Liver (tissue), 9 donors: ENCODE results near the gene SNX18. TPM values are rescaled to one million over a fixed set of nuclear protein-coding genes. Genes with fewer than 3 reads are reported as not detected.

ENCODE experiments used
- DNase-seq: peaks from one replicate; pipeline ENCODE4 v3.0.0-alpha.2; 2017; ENCODE audit warnings: low spot score
- H3K27ac ChIP-seq, 2 donors: one replicate each; pipeline ENCODE4 v1.7.0; 2013; ENCODE audit warnings: inconsistent platforms in 2 of 2, low read length in 2 of 2, control low read depth in 1 of 2, low read depth in 1 of 2, mild to moderate bottlenecking in 1 of 2
- H3K27me3 ChIP-seq, 4 donors: one replicate each; pipeline versions ENCODE4 v1.6.1 to v1.7.0; 2013; ENCODE audit warnings: low read length in 3 of 4, inconsistent platforms in 1 of 4, mild to moderate bottlenecking in 1 of 4, moderate library complexity in 1 of 4; ENCODE audit not compliant: control insufficient read depth in 4 of 4, insufficient read depth in 4 of 4
- H3K36me3 ChIP-seq, 4 donors: one replicate each; pipeline versions ENCODE4 v1.6.1 to v1.7.0; 2013; ENCODE audit warnings: low read length in 3 of 4, mild to moderate bottlenecking in 3 of 4, low read depth in 1 of 4, moderate library complexity in 1 of 4; ENCODE audit not compliant: control insufficient read depth in 4 of 4, insufficient read depth in 3 of 4
- H3K4me1 ChIP-seq, 4 donors: one replicate each; pipeline versions ENCODE4 v1.6.1 to v1.7.0; 2013; ENCODE audit warnings: low read length in 3 of 4, mild to moderate bottlenecking in 3 of 4, moderate library complexity in 1 of 4; ENCODE audit not compliant: control insufficient read depth in 4 of 4, insufficient read depth in 4 of 4
- H3K4me3 ChIP-seq, 3 donors: one replicate each; pipeline versions ENCODE4 v1.6.1 to v1.7.0; 2013; ENCODE audit warnings: low read length in 3 of 3, control low read depth in 1 of 3, low read depth in 1 of 3, mild to moderate bottlenecking in 1 of 3
- H3K9ac ChIP-seq, 2 donors: one replicate each; pipeline ENCODE4 v1.7.0; 2013; ENCODE audit warnings: low read length in 2 of 2, mild to moderate bottlenecking in 2 of 2, moderate library complexity in 2 of 2, control low read depth in 1 of 2, low read depth in 1 of 2
- H3K9me3 ChIP-seq, 4 donors: one replicate each; pipeline versions ENCODE4 v1.6.1 to v1.7.0; 2013; ENCODE audit warnings: low read length in 3 of 4; ENCODE audit not compliant: control insufficient read depth in 4 of 4
- ATF3 ChIP-seq: IDR thresholded peaks from 2 replicates; pipeline ENCODE4 v1.6.1; 2016; ENCODE audit warnings: antibody characterized with exemption
- EGR1 ChIP-seq, 2 donors: IDR thresholded peaks; 2 replicates each; pipeline ENCODE4 v1.6.1; 2016 to 2018; ENCODE audit warnings: antibody characterized with exemption in 2 of 2, low read depth in 2 of 2
- FOXA1 ChIP-seq: IDR thresholded peaks from 2 replicates; pipeline ENCODE4 v1.6.1; 2016; ENCODE audit warnings: antibody characterized with exemption
- FOXA2 ChIP-seq: IDR thresholded peaks from 2 replicates; pipeline ENCODE4 v1.6.1; 2016; ENCODE audit warnings: antibody characterized with exemption
- GABPA ChIP-seq, 2 donors: IDR thresholded peaks in 1 of 2; conservative IDR thresholded peaks in 1 of 2; 2 replicates each; pipeline ENCODE4 v1.6.1; 2016; ENCODE audit warnings: antibody characterized with exemption in 2 of 2, mild to moderate bottlenecking in 1 of 2, moderate library complexity in 1 of 2
- HNF4A ChIP-seq, 2 donors: conservative IDR thresholded peaks; 2 replicates each; pipeline ENCODE4 v1.6.1; 2016; ENCODE audit warnings: antibody characterized with exemption in 2 of 2, mild to moderate bottlenecking in 2 of 2
- HNF4G ChIP-seq: IDR thresholded peaks from 2 replicates; pipeline ENCODE4 v1.6.1; 2016; ENCODE audit warnings: antibody characterized with exemption
- JUND ChIP-seq, 2 donors: IDR thresholded peaks; 2 replicates each; pipeline ENCODE4 v1.6.1; 2016; ENCODE audit warnings: antibody characterized with exemption in 2 of 2
- MAX ChIP-seq: IDR thresholded peaks from 2 replicates; pipeline ENCODE4 v1.6.1; 2016; ENCODE audit warnings: antibody characterized with exemption
- NR2F2 ChIP-seq: IDR thresholded peaks from 2 replicates; pipeline ENCODE4 v1.6.1; 2016; ENCODE audit warnings: antibody characterized with exemption
- RAD21 ChIP-seq, 2 donors: IDR thresholded peaks; 2 replicates each; pipeline ENCODE4 v1.6.1; 2016; ENCODE audit warnings: antibody characterized with exemption in 2 of 2, mild to moderate bottlenecking in 2 of 2
- REST ChIP-seq: IDR thresholded peaks from 2 replicates; pipeline ENCODE4 v1.6.1; 2016; ENCODE audit warnings: antibody characterized with exemption, mild to moderate bottlenecking
- RXRA ChIP-seq, 2 donors: IDR thresholded peaks; 2 replicates each; pipeline ENCODE4 v1.6.1; 2017 to 2018; ENCODE audit warnings: antibody characterized with exemption in 2 of 2, mild to moderate bottlenecking in 1 of 2
- SP1 ChIP-seq: IDR thresholded peaks from 2 replicates; pipeline ENCODE4 v1.6.1; 2018; ENCODE audit warnings: antibody characterized with exemption, mild to moderate bottlenecking
- TAF1 ChIP-seq: conservative IDR thresholded peaks from 2 replicates; pipeline ENCODE4 v1.6.1; 2016; ENCODE audit warnings: antibody characterized with exemption, mild to moderate bottlenecking
- YY1 ChIP-seq: IDR thresholded peaks from 2 replicates; pipeline ENCODE4 v1.6.1; 2016; ENCODE audit warnings: antibody characterized with exemption, mild to moderate bottlenecking
- WGBS: extraction: QIAGEN DNeasy Blood & Tissue Kit; methylation state at CpG from one replicate; pipeline ENCODE4 v1.1.7; 2013; 5-methylcytosine and 5-hydroxymethylcytosine counted together
- polyA plus RNA-seq, 2 donors: library from polyadenylated mRNA; stranded (reverse) in 1 of 2; unstranded in 1 of 2; fragments of 200-250 nt in 1 of 2; fragments of >200 nt in 1 of 2; fragmentation: Nextera tagmentation in 1 of 2; extraction: Ambion mirVana in 1 of 2; gene quantifications; one replicate each; pipeline versions ENCODE4 v1.2.1 to v1.2.3, GENCODE V29; 2013 to 2015
- total RNA-seq, 2 donors: library from RNA; depleted of rRNA; stranded (reverse); fragments of >200 nt; gene quantifications; one replicate each; pipeline ENCODE4 v1.2.3, GENCODE V29; 2014
- TF ChIP-seq, protein P1 (sequence below): IDR thresholded peaks from 2 replicates; pipeline ENCODE4 v1.6.1; 2016; ENCODE audit warnings: antibody characterized with exemption
- TF ChIP-seq, protein P2 (sequence below): fragments of 150-350 bp; IDR thresholded peaks from 2 replicates; pipeline ENCODE4 v1.5.1; 2017; ENCODE audit warnings: improper control_type of control experiment, low read depth, low read length; ENCODE audit not compliant: missing input control
- donor health status: healthy.
- donor health status: healthy.
- donor health status: healthy.
- donor health status: healthy.
- donor health status: healthy.

The SNX18 gene
- total and polyA plus RNA-seq, 4 donors: 4.9 to 32.5 (median 12.6) TPM

- 85% methylated on average over 5 of the region's 5 CpGs for WGBS
- Histone ChIP-seq H3K4me3 (no peak overlapping the region), H3K27me3 (no peaks in the 10 kb centered on the region), H3K9ac (no peak overlapping the region), H3K9me3 (no peaks in the 10 kb centered on the region), H3K36me3 (no peaks in the 10 kb centered on the region), H3K4me1 (peaks cover 3 to 12% (median 10%) of the 10 kb centered on the region in 4 donors), H3K27ac (no peak overlapping the region)
- no peak for TF ChIP-seq JUND (IDR thresholded peaks at IDR 0.05)
- TF ChIP-seq FOXA2: no peak
- TF ChIP-seq RAD21 (IDR thresholded peaks at IDR 0.05): no peak
- no peak for TF ChIP-seq TAF1
- no peak for TF ChIP-seq RXRA (IDR thresholded peaks at IDR 0.05)
- no peak for TF ChIP-seq YY1
- TF ChIP-seq GABPA (IDR thresholded peaks at IDR 0.05 in 1 of 2, conservative IDR thresholded peaks at IDR 0.05 in 1 of 2): no peak
- no peak for TF ChIP-seq HNF4G
- no peak for TF ChIP-seq ATF3
- no peak for TF ChIP-seq SP1
- TF ChIP-seq, protein P1, sequence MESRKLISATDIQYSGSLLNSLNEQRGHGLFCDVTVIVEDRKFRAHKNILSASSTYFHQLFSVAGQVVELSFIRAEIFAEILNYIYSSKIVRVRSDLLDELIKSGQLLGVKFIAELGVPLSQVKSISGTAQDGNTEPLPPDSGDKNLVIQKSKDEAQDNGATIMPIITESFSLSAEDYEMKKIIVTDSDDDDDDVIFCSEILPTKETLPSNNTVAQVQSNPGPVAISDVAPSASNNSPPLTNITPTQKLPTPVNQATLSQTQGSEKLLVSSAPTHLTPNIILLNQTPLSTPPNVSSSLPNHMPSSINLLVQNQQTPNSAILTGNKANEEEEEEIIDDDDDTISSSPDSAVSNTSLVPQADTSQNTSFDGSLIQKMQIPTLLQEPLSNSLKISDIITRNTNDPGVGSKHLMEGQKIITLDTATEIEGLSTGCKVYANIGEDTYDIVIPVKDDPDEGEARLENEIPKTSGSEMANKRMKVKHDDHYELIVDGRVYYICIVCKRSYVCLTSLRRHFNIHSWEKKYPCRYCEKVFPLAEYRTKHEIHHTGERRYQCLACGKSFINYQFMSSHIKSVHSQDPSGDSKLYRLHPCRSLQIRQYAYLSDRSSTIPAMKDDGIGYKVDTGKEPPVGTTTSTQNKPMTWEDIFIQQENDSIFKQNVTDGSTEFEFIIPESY: no peak
- TF ChIP-seq NR2F2: no peak
- TF ChIP-seq HNF4A (conservative IDR thresholded peaks at IDR 0.05): no peak
- TF ChIP-seq REST: no peak
- TF ChIP-seq, protein P2, sequence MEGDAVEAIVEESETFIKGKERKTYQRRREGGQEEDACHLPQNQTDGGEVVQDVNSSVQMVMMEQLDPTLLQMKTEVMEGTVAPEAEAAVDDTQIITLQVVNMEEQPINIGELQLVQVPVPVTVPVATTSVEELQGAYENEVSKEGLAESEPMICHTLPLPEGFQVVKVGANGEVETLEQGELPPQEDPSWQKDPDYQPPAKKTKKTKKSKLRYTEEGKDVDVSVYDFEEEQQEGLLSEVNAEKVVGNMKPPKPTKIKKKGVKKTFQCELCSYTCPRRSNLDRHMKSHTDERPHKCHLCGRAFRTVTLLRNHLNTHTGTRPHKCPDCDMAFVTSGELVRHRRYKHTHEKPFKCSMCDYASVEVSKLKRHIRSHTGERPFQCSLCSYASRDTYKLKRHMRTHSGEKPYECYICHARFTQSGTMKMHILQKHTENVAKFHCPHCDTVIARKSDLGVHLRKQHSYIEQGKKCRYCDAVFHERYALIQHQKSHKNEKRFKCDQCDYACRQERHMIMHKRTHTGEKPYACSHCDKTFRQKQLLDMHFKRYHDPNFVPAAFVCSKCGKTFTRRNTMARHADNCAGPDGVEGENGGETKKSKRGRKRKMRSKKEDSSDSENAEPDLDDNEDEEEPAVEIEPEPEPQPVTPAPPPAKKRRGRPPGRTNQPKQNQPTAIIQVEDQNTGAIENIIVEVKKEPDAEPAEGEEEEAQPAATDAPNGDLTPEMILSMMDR: no peak
- DNase-seq: no peak
These were observed 53.4 kb downstream of the SNX18 start for GRCh38 chr5:54570916-54571315.

- Histone ChIP-seq H3K27me3 (no peaks in the 10 kb centered on the region), H3K36me3 (no peaks in the 10 kb centered on the region), H3K9ac (no peak overlapping the region), H3K27ac (no peak overlapping the region), H3K4me3 (no peak overlapping the region), H3K9me3 (no peaks in the 10 kb centered on the region), H3K4me1 (peaks cover 3 to 12% (median 10%) of the 10 kb centered on the region in 4 donors)
- TF ChIP-seq HNF4G (no peak), ATF3 (no peak), HNF4A (conservative IDR thresholded peaks at IDR 0.05) (no peak), TAF1 (no peak), FOXA1 (no peak), MAX (no peak), JUND (IDR thresholded peaks at IDR 0.05) (no peak), GABPA (IDR thresholded peaks at IDR 0.05 in 1 of 2, conservative IDR thresholded peaks at IDR 0.05 in 1 of 2) (no peak), YY1 (no peak), EGR1 (IDR thresholded peaks at IDR 0.05; ENCODE audit: low read depth in 2 of 2) (no peak), FOXA2 (no peak), RXRA (IDR thresholded peaks at IDR 0.05) (no peak)
- TF ChIP-seq, protein P1: no peak
- TF ChIP-seq, protein P2: no peak
- 92% methylated on average over 5 of the region's 5 CpGs for WGBS
- no peak for DNase-seq
These were observed 53.9 kb downstream of the SNX18 start for GRCh38 chr5:54571462-54571861.
